SJSA1 (cell line): ENCODE measurements around the gene PRPF38B. TPM values are rescaled to one million over a fixed set of nuclear protein-coding genes. Genes with fewer than 3 reads are reported as not detected.
"Not testable (repeated sequence)": the region's sequence is repeated elsewhere in the genome, so short reads cannot be mapped to it uniquely, and the experiment has no call there.

Experiments
- DNase-seq, 2 experiments: peaks; one replicate each; pipeline ENCODE4 v3.0.0-alpha.2; 2015 to 2020; ENCODE audit warnings: low spot score in 2 of 2, low read depth in 1 of 2
- H3K27ac ChIP-seq: fragments of 250-450 bp; sonication (Bioruptor Pico); 2 replicates; pipeline ENCODE4 v1.5.1; 2020; ENCODE audit warnings: mild to moderate bottlenecking, moderate library complexity
- H3K27me3 ChIP-seq: fragments of 250-450 bp; sonication (Bioruptor Pico); replicated peaks from 2 replicates; pipeline ENCODE4 v1.5.1; 2020; ENCODE audit warnings: mild to moderate bottlenecking, moderate library complexity
- H3K36me3 ChIP-seq: fragments of 250-450 bp; sonication (Bioruptor Pico); 2 replicates; pipeline ENCODE4 v1.5.1; 2020; ENCODE audit warnings: mild to moderate bottlenecking
- H3K4me1 ChIP-seq: fragments of 250-450 bp; sonication (Bioruptor Pico); replicated peaks from 2 replicates; pipeline ENCODE4 v1.6.1; 2021; ENCODE audit warnings: mild to moderate bottlenecking
- H3K4me3 ChIP-seq: fragments of 250-450 bp; sonication (Bioruptor Pico); 2 replicates; pipeline ENCODE4 v1.5.1; 2020; ENCODE audit warnings: mild to moderate bottlenecking
- H3K9me3 ChIP-seq: fragments of 250-450 bp; sonication (Bioruptor Pico); replicated peaks from 2 replicates; pipeline ENCODE4 v1.5.1; 2020; ENCODE audit warnings: mild to moderate bottlenecking
- total RNA-seq: library from RNA; depleted of rRNA; stranded (reverse); fragments of >200 nt; shearing (Covaris generic); gene quantifications from 2 replicates; pipeline ENCODE4 v1.2.3, GENCODE V29; 2014

The PRPF38B gene
- total RNA-seq, 1 experiment from 2014 or later = 22.1 TPM

DNA sequence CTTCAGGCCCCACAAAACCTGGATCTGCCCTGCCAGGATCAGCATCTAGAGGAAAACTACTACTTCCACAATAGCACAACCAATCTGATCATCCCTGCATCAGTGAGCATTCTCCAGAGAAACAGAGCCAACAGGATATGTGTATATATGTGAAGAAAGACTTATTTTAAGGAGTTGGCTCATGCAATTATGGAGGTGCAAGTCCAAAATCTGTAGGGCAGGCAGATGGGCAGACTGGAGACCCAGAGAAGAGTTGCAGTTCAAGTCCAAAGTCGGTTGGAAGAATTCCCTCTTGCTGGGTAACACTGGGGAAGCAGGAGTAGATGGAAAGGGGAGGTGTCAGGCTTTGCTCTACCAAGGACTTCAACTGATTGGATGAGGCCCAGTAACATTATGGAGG lies 26.3 kb upstream of the PRPF38B start:
- no peak overlapping the region for H3K4me3 ChIP-seq
- peaks cover 7% of the 10 kb centered on the region for H3K27me3 ChIP-seq
- no peak overlapping the region for H3K27ac ChIP-seq
- H3K36me3 ChIP-seq = no peaks in the 10 kb centered on the region
- peaks cover 3% of the 10 kb centered on the region; the same call in 1 of the 2 replicates for H3K9me3 ChIP-seq
- no peak for DNase-seq
- peaks cover 6% of the 10 kb centered on the region for H3K4me1 ChIP-seq

DNA sequence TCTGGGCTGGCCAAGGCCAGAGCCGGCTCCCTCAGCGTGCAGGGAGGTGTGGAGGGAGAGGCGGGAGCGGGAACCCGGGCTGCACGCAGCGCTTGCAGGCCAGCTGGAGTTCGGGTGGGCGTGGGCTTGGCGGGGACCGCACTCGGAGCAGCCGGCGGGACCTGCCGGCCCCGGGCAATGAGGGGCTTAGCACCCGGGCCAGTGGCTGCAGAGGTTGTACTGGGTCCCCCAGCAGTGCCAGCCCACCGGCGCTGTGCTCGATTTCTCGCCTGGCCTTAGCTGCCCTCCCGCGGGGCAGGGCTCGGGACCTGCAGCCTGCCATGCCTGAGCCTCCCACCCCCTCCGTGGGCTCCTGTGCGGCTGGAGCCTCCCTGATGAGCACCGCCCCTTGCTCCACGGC lies 24.7 kb upstream of the PRPF38B start:
- not testable (repeated sequence) for H3K36me3 ChIP-seq

DNA sequence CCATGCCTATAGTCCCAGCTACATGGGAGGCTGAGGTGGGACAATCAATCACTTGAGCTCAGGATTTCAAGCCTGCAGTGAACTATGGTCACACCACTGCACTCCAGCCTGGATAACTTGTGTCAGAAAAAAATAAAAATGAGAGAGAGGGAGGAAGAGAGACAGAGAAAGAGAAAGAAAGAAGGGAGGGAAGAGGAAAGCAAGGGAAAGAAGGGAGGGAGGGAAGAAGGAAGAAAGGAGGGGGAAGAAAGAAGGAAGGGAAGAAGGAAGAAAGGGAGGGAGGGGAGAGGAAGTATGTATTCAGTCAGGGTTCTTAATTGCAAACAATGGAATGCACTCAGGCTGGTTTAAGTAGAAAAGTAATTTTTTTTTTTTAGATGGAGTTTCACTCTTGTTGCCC lies 23.3 kb upstream of the PRPF38B start:
- no peaks in the 10 kb centered on the region for H3K9me3 ChIP-seq
- H3K4me1 ChIP-seq = no peaks in the 10 kb centered on the region
- DNase-seq = no peak
- H3K27ac ChIP-seq = no peak overlapping the region
- no peaks in the 10 kb centered on the region for H3K27me3 ChIP-seq
- H3K4me3 ChIP-seq = no peak overlapping the region
- H3K36me3 ChIP-seq = no peaks in the 10 kb centered on the region

More for the DNA sequence above, 24.7 kb upstream of the PRPF38B start:
- not testable (repeated sequence) for H3K9me3 ChIP-seq, H3K27me3 ChIP-seq, H3K4me3 ChIP-seq, H3K27ac ChIP-seq, DNase-seq, H3K4me1 ChIP-seq

DNA sequence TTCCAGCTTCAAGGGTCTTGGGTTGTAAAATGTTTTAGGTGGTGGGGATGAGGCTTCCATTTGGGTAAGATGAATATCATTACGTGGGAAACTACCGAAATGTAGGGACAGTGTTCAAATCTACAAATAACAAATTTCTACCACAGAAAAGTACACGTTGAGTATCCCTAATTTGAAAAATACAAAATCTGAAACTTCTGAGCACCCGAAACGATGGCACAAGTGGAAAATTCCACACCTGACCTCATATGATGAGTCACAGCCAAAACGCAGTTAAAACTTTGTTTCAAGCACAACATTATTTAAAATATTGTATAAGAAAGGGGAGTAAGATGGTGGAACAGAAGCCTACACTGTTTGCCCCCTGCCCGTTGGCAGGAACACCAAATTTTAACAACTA lies 22.4 kb upstream of the PRPF38B start:
- H3K4me1 ChIP-seq = no peaks in the 10 kb centered on the region
- DNase-seq = no peak
- H3K4me3 ChIP-seq = no peak overlapping the region
- H3K27ac ChIP-seq = no peak overlapping the region
- no peaks in the 10 kb centered on the region for H3K9me3 ChIP-seq
- no peaks in the 10 kb centered on the region for H3K27me3 ChIP-seq
- no peaks in the 10 kb centered on the region for H3K36me3 ChIP-seq

GRCh38 chr1:108670131-108670773 lies 21.9 kb upstream of the PRPF38B start:
- H3K27ac ChIP-seq = no peak overlapping the region
- DNase-seq = no peak
- no peaks in the 10 kb centered on the region for H3K36me3 ChIP-seq
- no peak overlapping the region for H3K4me3 ChIP-seq
- H3K9me3 ChIP-seq = no peaks in the 10 kb centered on the region
- no peaks in the 10 kb centered on the region for H3K4me1 ChIP-seq
- H3K27me3 ChIP-seq = no peaks in the 10 kb centered on the region

- Histone ChIP-seq H3K27me3 (no peaks in the 10 kb centered on the region), H3K4me3 (no peak overlapping the region), H3K4me1 (no peaks in the 10 kb centered on the region), H3K9me3 (no peaks in the 10 kb centered on the region), H3K36me3 (no peaks in the 10 kb centered on the region), H3K27ac (no peak overlapping the region)
- no peak for DNase-seq
These were observed 21.0 kb upstream of the PRPF38B start for GRCh38 chr1:108671143-108671542.

DNA sequence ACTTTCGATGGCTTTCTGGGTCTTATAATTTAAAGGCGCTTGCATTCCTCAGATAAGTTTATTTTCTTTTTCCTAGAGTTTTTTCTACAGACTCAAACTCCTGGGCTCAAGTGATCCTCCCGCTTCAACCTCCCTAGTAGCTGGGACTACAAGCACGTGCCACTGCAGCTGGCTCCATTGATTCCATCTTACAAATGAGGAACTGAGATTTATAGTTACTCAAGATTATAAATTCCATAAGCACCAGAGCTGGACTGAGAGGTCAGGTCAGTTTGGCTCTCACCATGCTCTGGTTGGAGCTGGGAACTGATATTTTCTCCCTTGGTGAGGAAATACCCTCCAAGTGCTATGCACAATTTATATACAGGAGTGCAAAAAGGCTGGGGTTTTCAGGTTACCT lies 13.4 kb upstream of the PRPF38B start:
- no peak overlapping the region for H3K4me3 ChIP-seq
- H3K27me3 ChIP-seq = no peaks in the 10 kb centered on the region
- no peaks in the 10 kb centered on the region for H3K9me3 ChIP-seq
- H3K36me3 ChIP-seq = no peaks in the 10 kb centered on the region
- H3K4me1 ChIP-seq = no peaks in the 10 kb centered on the region
- no peak for DNase-seq
- H3K27ac ChIP-seq = no peak overlapping the region

GRCh38 chr1:108679586-108680213 lies 12.4 kb upstream of the PRPF38B start:
- H3K27ac ChIP-seq = no peak overlapping the region
- no peaks in the 10 kb centered on the region for H3K9me3 ChIP-seq
- H3K4me3 ChIP-seq = no peak overlapping the region
- H3K36me3 ChIP-seq = no peaks in the 10 kb centered on the region
- no peaks in the 10 kb centered on the region for H3K4me1 ChIP-seq
- DNase-seq = no peak
- H3K27me3 ChIP-seq = no peaks in the 10 kb centered on the region

DNA sequence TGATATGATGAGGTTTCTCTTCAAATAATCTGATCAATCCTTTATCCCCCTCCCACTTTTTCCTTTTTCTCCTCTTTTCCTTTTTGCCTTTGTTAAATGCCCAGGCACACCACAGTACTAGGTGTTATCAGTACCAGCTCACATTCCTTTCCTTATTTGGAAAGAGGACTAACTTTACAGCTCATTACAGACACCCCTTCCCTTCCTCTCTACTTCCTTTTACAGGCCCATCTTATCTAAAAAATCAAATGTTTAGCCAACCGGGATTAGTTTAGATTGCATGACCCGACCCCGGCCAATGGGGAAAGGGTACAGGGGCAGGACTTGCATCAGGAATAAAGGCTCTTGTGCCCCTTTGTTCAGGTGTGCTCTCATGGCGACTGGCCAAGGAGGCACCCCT lies 10.4 kb upstream of the PRPF38B start:
- H3K4me3 ChIP-seq, H3K9me3 ChIP-seq, H3K27me3 ChIP-seq, H3K27ac ChIP-seq, H3K4me1 ChIP-seq, DNase-seq, H3K36me3 ChIP-seq: not testable (repeated sequence)

DNA sequence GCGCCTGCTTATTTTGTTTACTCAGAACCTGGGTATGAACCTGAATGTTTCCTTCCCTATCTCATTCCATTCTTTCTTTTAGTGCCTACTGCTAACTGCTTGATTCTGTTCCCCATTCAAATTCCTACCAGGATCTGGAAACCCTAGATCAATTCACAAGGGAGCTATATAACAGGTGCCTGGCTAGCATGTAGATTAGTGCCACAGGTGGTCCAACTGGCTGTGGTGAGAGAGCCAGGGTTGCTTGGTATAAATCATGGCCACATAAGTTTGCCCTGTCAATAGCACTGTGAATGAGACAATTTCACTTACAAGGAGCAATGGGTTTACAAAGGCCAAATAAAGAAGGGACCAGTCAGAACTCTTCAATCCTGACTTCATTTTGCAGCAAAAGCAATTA lies 6.6 kb upstream of the PRPF38B start:
- no peak overlapping the region for H3K27ac ChIP-seq
- H3K4me1 ChIP-seq = no peaks in the 10 kb centered on the region
- H3K4me3 ChIP-seq = no peak overlapping the region
- no peaks in the 10 kb centered on the region for H3K36me3 ChIP-seq
- H3K27me3 ChIP-seq = no peaks in the 10 kb centered on the region
- H3K9me3 ChIP-seq = no peaks in the 10 kb centered on the region
- no peak for DNase-seq

DNA sequence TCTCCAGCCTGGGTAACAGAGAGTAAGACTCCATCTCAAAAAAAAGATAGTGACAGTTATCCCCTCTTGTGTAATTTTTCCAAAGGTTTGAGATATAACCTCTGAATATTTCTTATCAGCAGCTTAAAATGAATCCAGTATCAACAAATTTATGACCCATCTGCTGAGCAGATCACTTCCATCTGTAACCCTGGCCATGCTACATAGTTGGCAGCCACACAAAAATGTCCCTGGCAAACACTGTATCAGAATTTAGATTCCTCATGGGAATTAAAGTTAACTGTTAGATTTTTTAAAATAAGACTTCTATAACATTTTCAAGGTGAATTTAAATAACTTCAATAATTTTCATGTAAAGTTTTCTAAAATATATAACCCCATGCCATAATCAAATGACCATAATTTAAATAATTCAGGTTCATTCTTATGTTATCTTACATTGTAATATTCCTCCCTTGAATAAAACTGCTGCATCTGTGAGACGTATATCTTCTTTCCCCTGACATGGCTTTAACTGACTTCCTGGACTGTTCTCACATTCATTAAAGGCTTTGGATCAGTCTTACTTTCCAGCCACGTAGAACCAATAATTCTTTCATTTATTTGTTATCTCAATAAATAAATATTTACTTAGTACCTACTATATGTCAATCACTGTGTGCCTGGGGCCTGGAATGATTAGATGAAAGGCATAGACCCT lies 5.3 kb upstream of the PRPF38B start:
- no peaks in the 10 kb centered on the region for H3K36me3 ChIP-seq
- no peaks in the 10 kb centered on the region for H3K27me3 ChIP-seq
- peaks cover 4% of the 10 kb centered on the region; the same call in 1 of the 2 replicates for H3K4me1 ChIP-seq
- H3K9me3 ChIP-seq = no peaks in the 10 kb centered on the region
- DNase-seq = no peak
- H3K27ac ChIP-seq = no peak overlapping the region
- no peak overlapping the region for H3K4me3 ChIP-seq

DNA sequence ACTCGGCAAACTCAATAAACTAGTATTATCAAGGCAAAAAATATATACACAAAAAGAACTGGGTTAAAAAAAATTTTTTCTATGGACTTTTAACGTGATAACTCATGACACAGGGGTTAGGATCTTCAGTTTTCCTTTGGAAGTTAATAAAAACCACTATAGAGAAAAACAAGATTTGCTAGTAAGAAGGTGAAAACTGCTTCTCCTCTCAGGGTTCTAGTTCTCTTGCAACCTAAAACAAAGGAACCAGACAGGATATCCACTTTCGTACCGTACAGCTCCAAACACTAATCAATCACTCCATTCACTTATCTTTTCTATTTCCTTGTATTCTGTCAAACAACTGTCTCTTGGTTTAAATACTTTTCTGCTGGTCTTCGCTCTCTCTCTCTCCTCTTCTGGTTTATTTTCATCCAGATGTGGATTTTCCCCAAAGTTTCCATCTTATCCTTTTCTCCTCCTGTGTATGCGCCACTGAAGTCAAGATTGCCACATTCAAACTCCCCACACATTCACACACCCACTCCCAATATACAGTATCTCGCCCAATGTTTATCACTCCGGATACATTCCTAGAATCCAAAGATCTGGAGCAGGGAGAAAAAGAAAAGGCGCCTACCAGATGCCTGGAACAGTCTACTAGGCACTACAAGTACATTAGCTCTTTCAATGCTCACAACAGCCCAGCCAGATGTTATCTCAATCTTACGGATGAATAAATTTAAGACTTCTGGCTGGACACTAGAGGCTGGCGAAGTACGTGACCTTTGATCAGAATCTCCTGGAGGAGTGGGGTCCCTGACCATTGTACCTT lies 775 bp upstream of the PRPF38B start:
- peaks cover 4% of the 10 kb centered on the region; the same call in 1 of the 2 replicates for H3K4me1 ChIP-seq
- no peak for DNase-seq

GRCh38 chr1:108692724-108693655 lies 880 bp downstream of the PRPF38B start:
- Histone ChIP-seq H3K36me3 (peaks cover 54% of the 10 kb centered on the region), H3K4me3 (peak overlapping the region; percentile 81), H3K27ac (peak overlapping the region; percentile 96), H3K4me1 (peaks cover 4% of the 10 kb centered on the region; the same call in 1 of the 2 replicates), H3K9me3 (no peaks in the 10 kb centered on the region), H3K27me3 (no peaks in the 10 kb centered on the region)
- peak; percentile 26 to 57 for DNase-seq

More for the DNA sequence above, 775 bp upstream of the PRPF38B start:
- Histone ChIP-seq H3K9me3 (no peaks in the 10 kb centered on the region), H3K27me3 (no peaks in the 10 kb centered on the region), H3K4me3 (peak overlapping the region; percentile 81), H3K36me3 (peaks cover 39% of the 10 kb centered on the region), H3K27ac (peak overlapping the region; percentile 96)
